ENCODE data around the gene S100B. TPM values are rescaled to one million over a fixed set of nuclear protein-coding genes. Genes with fewer than 3 reads are reported as not detected.

Gene S100B
- total RNA-seq (2014; rRNA removed; shearing (Covaris generic)): 62.9 and 82.2 TPM in 2 replicates

DNA sequence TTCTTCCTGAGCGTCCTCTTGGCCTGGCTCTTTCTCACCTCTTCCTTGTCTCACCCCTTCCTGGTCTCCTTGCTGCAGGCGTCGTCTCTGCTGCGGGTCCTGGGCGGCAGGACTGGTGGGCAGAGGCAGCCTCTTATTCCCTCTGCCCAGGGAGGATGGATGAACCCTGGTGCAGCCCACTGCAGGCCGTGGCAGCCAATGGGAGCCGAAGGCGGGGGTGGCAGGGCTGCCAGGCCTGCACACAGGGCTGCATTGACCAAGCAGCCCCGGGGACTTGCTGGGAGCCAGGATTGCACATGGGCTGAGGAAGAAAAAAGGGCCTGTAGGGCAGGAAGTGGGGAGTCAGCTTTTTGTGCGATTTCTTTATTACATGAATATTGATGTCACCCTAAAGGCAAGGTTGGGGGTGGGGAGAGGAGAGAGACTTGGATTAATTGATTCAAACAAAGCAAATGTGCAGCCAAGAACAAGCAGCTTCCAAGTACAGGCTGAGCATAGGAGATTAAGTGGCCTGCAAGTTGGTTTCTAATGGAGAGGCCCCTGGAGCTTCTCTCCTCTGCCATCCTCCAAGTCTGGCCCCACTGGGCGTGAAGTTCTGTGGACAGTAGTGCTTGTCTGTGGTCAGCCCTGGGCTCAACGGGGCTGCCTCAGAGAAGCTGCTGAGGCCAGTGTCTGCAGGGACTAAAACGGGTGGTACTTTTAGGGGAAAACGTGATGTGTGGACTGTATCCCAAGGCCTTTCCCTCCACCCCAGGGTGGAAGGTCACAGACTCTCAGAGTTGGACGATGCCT lies at the start of gene S100B:
TSS of gene S100B (minus strand) at position 108 of the 792 bp plus-strand sequence. CDS start 2,667 bp downstream, outside the sequence.

GRCh38 chr21:46635324-46636180 lies 30.7 kb upstream of the S100B start, which contains the start of gene PRMT2:
Gene PRMT2, plus strand, starts transcription at chr21:46635674. Its CDS starts 1,278 bp downstream, at chr21:46636952.

Other genes with a start within 250 kb of the S100B start
- gene DIP2A, start 146.2 kb downstream of the S100B start, total RNA-seq (2014; rRNA removed; shearing (Covaris generic)): 8.9 and 13.2 TPM in 2 replicates
- 68.6 and 76.4 TPM in 2 replicates for gene PRMT2, start 30.6 kb upstream of the S100B start, total RNA-seq (2014; rRNA removed; shearing (Covaris generic))